Endothelial cell of umbilical vein (primary cell): ENCODE measurements around the gene ITIH3. TPM values are rescaled to one million over a fixed set of nuclear protein-coding genes. Genes with fewer than 3 reads are reported as not detected.

Experiments
- BruUV-seq: library from RNA; stranded (reverse); fragments of 400-500 nt; replicated peaks from 2 replicates; lab custom pipeline; 2021; lab: Mats Ljungman, UMichigan
- CTCF ChIA-PET: fragments of 300-600, 350-600 bp; sonication (Branson Sonifier 250); formaldehyde crosslinking; loops from one replicate; lab custom pipeline; 2021; ENCODE audit warnings: antibody characterized with exemption, inconsistent platforms; lab: Charles Lee
- POLR2A ChIA-PET: fragments of 300-600, 350-600 bp; sonication (Branson Sonifier 250); formaldehyde crosslinking; loops from one replicate; lab custom pipeline; 2021; ENCODE audit warnings: antibody characterized with exemption, inconsistent platforms; lab: Charles Lee
- DNase-seq: peaks from one replicate; pipeline ENCODE4 v3.0.0-alpha.2; 2011; ENCODE audit warnings: low read depth, low spot score
- FAIRE-seq: peaks from 2 replicates; lab custom pipeline; 2011; peaks lifted over from hg19 to GRCh38; lab: Jason Lieb, UNC
- H2AFZ ChIP-seq: 2 replicates; pipeline ENCODE4 v1.6.0; 2012; ENCODE audit warnings: low read depth, low read length, control low read depth, inconsistent platforms
- H3K27ac ChIP-seq: 2 replicates; pipeline ENCODE4 v1.5.1; 2011; ENCODE audit warnings: low read depth, mild to moderate bottlenecking, control low read depth, low read length, moderate library complexity; ENCODE audit not compliant: insufficient read depth
- H3K27me3 ChIP-seq, 2 experiments: 2 replicates each; pipeline versions ENCODE4 v1.6.0 to v1.6.1; 2011; ENCODE audit warnings: low read length in 2 of 2, mixed read lengths in 1 of 2; ENCODE audit not compliant: control insufficient read depth in 2 of 2, insufficient read depth in 2 of 2
- H3K36me3 ChIP-seq, 2 experiments: 2 replicates in 1 of 2; 3 replicates in 1 of 2; pipeline ENCODE4 v1.5.1; 2011; ENCODE audit warnings: low read length in 2 of 2, mild to moderate bottlenecking in 1 of 2, moderate library complexity in 1 of 2; ENCODE audit not compliant: control insufficient read depth in 2 of 2, insufficient read depth in 2 of 2; ENCODE audit errors: extremely low read depth in 1 of 2
- H3K4me1 ChIP-seq: 3 replicates; pipeline ENCODE4 v1.5.1; 2011; ENCODE audit warnings: mild to moderate bottlenecking, low read length; ENCODE audit not compliant: control insufficient read depth, insufficient read depth; ENCODE audit errors: extremely low read depth
- H3K4me2 ChIP-seq: 2 replicates; pipeline ENCODE4 v1.6.1; 2011; ENCODE audit warnings: low read length, control low read depth, mixed read lengths; ENCODE audit not compliant: insufficient read depth
- H3K4me3 ChIP-seq, 3 experiments: fragments of 200-600 bp in 1 of 3; sonication (generic), shearing (Covaris generic) in 1 of 3; replicated peaks in 1 of 3; 2 replicates each; pipeline ENCODE4 v1.5.1; 2011 to 2016; ENCODE audit warnings: control low read depth in 3 of 3, low read length in 3 of 3, mild to moderate bottlenecking in 2 of 3, inconsistent platforms in 1 of 3, low read depth in 1 of 3, moderate library complexity in 1 of 3; ENCODE audit not compliant: insufficient read depth in 1 of 3
- H3K79me2 ChIP-seq: 2 replicates; pipeline ENCODE4 v1.6.0; 2012; ENCODE audit warnings: low read length, inconsistent platforms; ENCODE audit not compliant: control insufficient read depth, insufficient read depth
- H3K9ac ChIP-seq: replicated peaks from 2 replicates; pipeline ENCODE3; 2011; ENCODE audit warnings: low read length, control low read depth; ENCODE audit not compliant: insufficient read depth; ENCODE audit errors: extremely low read depth
- H3K9me1 ChIP-seq: replicated peaks from 3 replicates; pipeline ENCODE4 v1.6.0; 2011; ENCODE audit warnings: mild to moderate bottlenecking, low read length; ENCODE audit not compliant: control insufficient read depth, insufficient read depth; ENCODE audit errors: extremely low read depth
- H3K9me3 ChIP-seq: replicated peaks from 2 replicates; pipeline ENCODE4 v1.5.1; 2012; ENCODE audit warnings: low read length, inconsistent platforms; ENCODE audit not compliant: control insufficient read depth, insufficient read depth
- H4K20me1 ChIP-seq: replicated peaks from 2 replicates; pipeline ENCODE3; 2011; ENCODE audit warnings: mild to moderate bottlenecking, low read length; ENCODE audit not compliant: control insufficient read depth, insufficient read depth; ENCODE audit errors: extremely low read depth
- CTCF ChIP-seq, 2 donors: IDR thresholded peaks; 1 replicate in 1 of 2; 2 replicates in 1 of 2; pipeline ENCODE4 v1.5.1; 2011; ENCODE audit warnings: low read length in 2 of 2, mild to moderate bottlenecking in 2 of 2, moderate library complexity in 2 of 2, control low read depth in 1 of 2, inconsistent platforms in 1 of 2, low read depth in 1 of 2; ENCODE audit not compliant: insufficient read depth in 1 of 2; ENCODE audit errors: extremely low read depth in 1 of 2
- EZH2 ChIP-seq: IDR thresholded peaks from 2 replicates; pipeline ENCODE4 v1.6.1; 2012; ENCODE audit warnings: borderline replicate concordance, low read depth, mild to moderate bottlenecking, moderate library complexity, low read length, inconsistent platforms; ENCODE audit not compliant: severe bottlenecking
- FOS ChIP-seq: IDR thresholded peaks from 2 replicates; pipeline ENCODE4 v1.6.1; 2011; ENCODE audit warnings: mild to moderate bottlenecking, low read length, moderate library complexity, borderline replicate concordance; ENCODE audit not compliant: insufficient read depth
- GATA2 ChIP-seq: IDR thresholded peaks from 2 replicates; pipeline ENCODE4 v1.7.0; 2011; ENCODE audit warnings: low read depth, mild to moderate bottlenecking, moderate library complexity, mixed read lengths, low read length; ENCODE audit not compliant: insufficient read length, insufficient read depth
- JUN ChIP-seq: IDR thresholded peaks from 2 replicates; pipeline ENCODE4 v1.6.1; 2011; ENCODE audit warnings: borderline replicate concordance, low read depth; ENCODE audit not compliant: insufficient read length, insufficient read depth
- MYC ChIP-seq: IDR thresholded peaks from one replicate; pipeline ENCODE4 v1.6.1; 2011; ENCODE audit warnings: mild to moderate bottlenecking, low read depth, low read length
- POLR2A ChIP-seq: IDR thresholded peaks from 2 replicates; pipeline ENCODE4 v1.6.1; 2012; ENCODE audit warnings: low read depth, mild to moderate bottlenecking, control low read depth, low read length
- POLR2AphosphoS5 ChIP-seq: IDR thresholded peaks from 2 replicates; pipeline ENCODE4 v1.6.1; 2012; ENCODE audit warnings: low read depth, mild to moderate bottlenecking, control low read depth, low read length, moderate library complexity; ENCODE audit not compliant: insufficient read depth
- dilution Hi-C: fragments of 300-500 bp; cut with MboI; formaldehyde crosslinking; loops from one replicate; pipeline ENCODE4 v1.15.0; 2019; ENCODE audit warnings: low sequenced_read_pairs; ENCODE audit not compliant: extremely low pct_ligation_motif_present
- intact Hi-C: fragments of 100-400 bp; cut with micrococcal nuclease; formaldehyde crosslinking; loops from one replicate; pipeline ENCODE4 v1.10.0; 2022
- polyA plus RNA-seq, 4 experiments: library from polyadenylated mRNA; depleted of rRNA in 3 of 4; stranded (reverse) in 3 of 4; unstranded in 1 of 4; fragments of >200 nt; gene quantifications; 2 replicates each; pipeline versions ENCODE4 v1.2.1 to v1.2.3, GENCODE V29; 2011 to 2012; ENCODE audit warnings: missing spikeins in 1 of 4
- total RNA-seq: library from RNA; stranded (reverse); gene quantifications from 2 replicates; pipeline ENCODE4 v1.2.3, GENCODE V29; 2021
- TF ChIP-seq, protein P1 (sequence below): IDR thresholded peaks from 2 replicates; pipeline ENCODE4 v1.6.1; 2011; ENCODE audit not compliant: insufficient read depth, insufficient read length

ITIH3 gene
- total and polyA plus RNA-seq, 2 donors (not counting 3 experiments of a cell fraction or from before 2014, with no cell fraction given), result not detected

GRCh38 chr3:52791366-52791765, 3.2 kb upstream of the ITIH3 start:
- Histone ChIP-seq H3K4me1 (no peaks in the 10 kb centered on the region), H3K27ac (no peak overlapping the region), H3K36me3 (no peaks in the 10 kb centered on the region), H4K20me1 (no peaks in the 10 kb centered on the region), H3K9me1 (no peaks in the 10 kb centered on the region), H3K4me2 (no peak overlapping the region), H3K27me3 (no peaks in the 10 kb centered on the region), H2AFZ (no peak overlapping the region), H3K9ac (no peak overlapping the region), H3K79me2 (no peaks in the 10 kb centered on the region), H3K4me3 (no peak overlapping the region), H3K9me3 (no peaks in the 10 kb centered on the region)
- intact Hi-C loops, result no loop called here
- FAIRE-seq (no peak), DNase-seq (no peak)
- dilution Hi-C loops, result no loop called here
- CTCF ChIA-PET, result interaction anchor here (0.9 to 1.6 kb wide), 2 partner anchors 8 to 88 kb away, joined by 3 to 4 read pairs; no protein-coding TSS in a partner anchor
- TF ChIP-seq POLR2A (no peak), FOS (no peak), EZH2 (no peak), JUN (no peak), POLR2AphosphoS5 (no peak), MYC (no peak), GATA2 (no peak), CTCF (IDR thresholded peaks at IDR 0.05; ENCODE audit: extremely low read depth in 1 of 2, insufficient read depth in 1 of 2, low read depth in 1 of 2, low read length in 2 of 2) (no peak)
- TF ChIP-seq, protein P1, sequence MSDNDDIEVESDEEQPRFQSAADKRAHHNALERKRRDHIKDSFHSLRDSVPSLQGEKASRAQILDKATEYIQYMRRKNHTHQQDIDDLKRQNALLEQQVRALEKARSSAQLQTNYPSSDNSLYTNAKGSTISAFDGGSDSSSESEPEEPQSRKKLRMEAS, result no peak
- POLR2A ChIA-PET, result no interaction called here
- BruUV-seq, result no TSS peak
